Loucy (cell line): ENCODE measurements around the gene CPA1.

Experiments
- H2AFZ ChIP-seq: fragments of 200-600 bp; sonication (generic); 2 replicates; pipeline ENCODE4 v1.6.0; 2016; ENCODE audit warnings: antibody characterized with exemption, mild to moderate bottlenecking, low read length, moderate library complexity
- H3F3A ChIP-seq: fragments of 200-600 bp; 2 replicates; pipeline ENCODE4 v1.6.0; 2016; ENCODE audit warnings: antibody characterized with exemption, low read depth, mild to moderate bottlenecking
- H3K27me3 ChIP-seq: fragments of 200-600 bp; sonication (generic); 2 replicates; pipeline ENCODE4 v1.6.1; 2014; ENCODE audit warnings: low read length, mild to moderate bottlenecking; ENCODE audit not compliant: insufficient read depth, poor library complexity, severe bottlenecking
- H3K36me3 ChIP-seq: fragments of 200-600 bp; sonication (generic); 2 replicates; pipeline ENCODE4 v1.6.1; 2016; ENCODE audit warnings: low read length; ENCODE audit not compliant: insufficient read depth
- H3K4me1 ChIP-seq: fragments of 200-600 bp; sonication (generic); 2 replicates; pipeline ENCODE4 v1.5.1; 2014; ENCODE audit warnings: low read length, mild to moderate bottlenecking; ENCODE audit not compliant: insufficient read depth, poor library complexity, severe bottlenecking
- H3K4me2 ChIP-seq: fragments of 200-600 bp; sonication (generic); 2 replicates; pipeline ENCODE4 v1.6.0; 2014; ENCODE audit warnings: antibody characterized with exemption, low read length, low read depth, mild to moderate bottlenecking; ENCODE audit not compliant: poor library complexity, severe bottlenecking
- H3K4me3 ChIP-seq: fragments of 200-600 bp; sonication (generic); 2 replicates; pipeline ENCODE4 v1.5.1; 2014; ENCODE audit warnings: low read length, mild to moderate bottlenecking, mixed read lengths; ENCODE audit not compliant: poor library complexity, severe bottlenecking
- H3K79me2 ChIP-seq: fragments of 200-600 bp; sonication (generic); 2 replicates; pipeline ENCODE4 v1.6.1; 2014; ENCODE audit warnings: low read length; ENCODE audit not compliant: insufficient read depth
- H3K9ac ChIP-seq: fragments of 200-600 bp; sonication (generic); 2 replicates; pipeline ENCODE4 v1.6.0; 2014; ENCODE audit warnings: mild to moderate bottlenecking, low read depth, low read length, moderate library complexity; ENCODE audit not compliant: poor library complexity, severe bottlenecking
- H3K9me2 ChIP-seq: fragments of 200-600 bp; sonication (generic); replicated peaks from 2 replicates; pipeline ENCODE4 v1.6.1; 2016; ENCODE audit warnings: low read depth, low read length, mixed read lengths
- H3K9me3 ChIP-seq: fragments of 200-600 bp; sonication (generic); 2 replicates; pipeline ENCODE4 v1.6.1; 2014; ENCODE audit warnings: mild to moderate bottlenecking, antibody characterized with exemption, low read length, low read depth; ENCODE audit not compliant: insufficient read depth
- H4K20me1 ChIP-seq: fragments of 200-600 bp; sonication (generic); 2 replicates; pipeline ENCODE4 v1.6.0; 2014; ENCODE audit warnings: antibody characterized with exemption, low read length, mild to moderate bottlenecking; ENCODE audit not compliant: insufficient read depth, poor library complexity, severe bottlenecking
- CTCF ChIP-seq: fragments of 200-600 bp; sonication (generic); conservative IDR thresholded peaks from 2 replicates; pipeline ENCODE4 v1.5.1; 2014; ENCODE audit warnings: mild to moderate bottlenecking, antibody characterized with exemption, low read length
- EZH2phosphoT487 ChIP-seq: fragments of 200-600 bp; IDR thresholded peaks from 2 replicates; pipeline ENCODE4 v1.6.1; 2018; ENCODE audit warnings: antibody characterized with exemption, mild to moderate bottlenecking, moderate library complexity, borderline replicate concordance

Gene CPA1

GRCh38 chr7:130379532-130379920, 768 bp upstream of the CPA1 start:
- H3K4me2 ChIP-seq = no peak overlapping the region
- no peaks in the 10 kb centered on the region for H3K9me2 ChIP-seq
- H3K36me3 ChIP-seq = no peaks in the 10 kb centered on the region
- no peaks in the 10 kb centered on the region for H3K79me2 ChIP-seq
- H3K9ac ChIP-seq = no peak overlapping the region
- TF ChIP-seq EZH2phosphoT487 (no peak), CTCF (no peak)
- no peaks in the 10 kb centered on the region for H4K20me1 ChIP-seq
- H3F3A ChIP-seq = no peaks in the 10 kb centered on the region
- H3K4me1 ChIP-seq = no peaks in the 10 kb centered on the region
- H3K27me3 ChIP-seq = no peaks in the 10 kb centered on the region
- peaks cover 9% of the 10 kb centered on the region; the same call in 1 of the 2 replicates for H3K9me3 ChIP-seq
- H2AFZ ChIP-seq = no peak overlapping the region
- H3K4me3 ChIP-seq = no peak overlapping the region

- Histone ChIP-seq H3K9me3 (peaks cover 4% of the 10 kb centered on the region; the same call in 1 of the 2 replicates), H3K4me1 (no peaks in the 10 kb centered on the region), H3K36me3 (no peaks in the 10 kb centered on the region), H3K27me3 (no peaks in the 10 kb centered on the region), H3F3A (no peaks in the 10 kb centered on the region), H3K9me2 (no peaks in the 10 kb centered on the region), H3K9ac (no peak overlapping the region), H3K4me3 (no peak overlapping the region), H3K79me2 (no peaks in the 10 kb centered on the region), H3K4me2 (no peak overlapping the region), H2AFZ (no peak overlapping the region), H4K20me1 (no peaks in the 10 kb centered on the region)
- TF ChIP-seq CTCF (no peak), EZH2phosphoT487 (no peak)
Measured at GRCh38 chr7:130380861-130381455, 664 bp downstream of the CPA1 start.

- H3K27me3 ChIP-seq = no peaks in the 10 kb centered on the region
- H3K9me2 ChIP-seq = no peaks in the 10 kb centered on the region
- H3K36me3 ChIP-seq = no peaks in the 10 kb centered on the region
- no peaks in the 10 kb centered on the region for H4K20me1 ChIP-seq
- no peaks in the 10 kb centered on the region for H3K4me1 ChIP-seq
- H3K4me2 ChIP-seq = no peak overlapping the region
- TF ChIP-seq EZH2phosphoT487 (no peak), CTCF (no peak)
- H3F3A ChIP-seq = no peaks in the 10 kb centered on the region
- no peaks in the 10 kb centered on the region for H3K9me3 ChIP-seq
- no peaks in the 10 kb centered on the region for H3K79me2 ChIP-seq
- H3K4me3 ChIP-seq = no peak overlapping the region
- no peak overlapping the region for H2AFZ ChIP-seq
- H3K9ac ChIP-seq = no peak overlapping the region
Measured at GRCh38 chr7:130381468-130382312, 1.4 kb downstream of the CPA1 start.
